GM12878 (cell line): ENCODE data around the gene SMU1. TPM values are rescaled to one million over a fixed set of nuclear protein-coding genes. Genes with fewer than 3 reads are reported as not detected.

Source experiments
- ATAC-seq: fragments of 200-7000 bp; cut with Tn5 transposase; 3 replicates; pipeline ENCODE4 v1.9.1; 2020; ENCODE audit warnings: mild to moderate bottlenecking, moderate library complexity
- BruUV-seq: library from RNA; stranded (reverse); fragments of 400-500 nt; replicated peaks from 2 replicates; lab custom pipeline; 2021; lab: Mats Ljungman, UMichigan
- CTCF ChIA-PET: fragments of 300-600 bp; sonication (Branson Sonifier 250); formaldehyde crosslinking; extraction: SDS; loops from one replicate; lab custom pipeline; 2021; ENCODE audit warnings: inconsistent platforms; lab: Yijun Ruan, JAX
- POLR2A ChIA-PET: fragments of 350-600 bp; formaldehyde crosslinking; extraction: SDS; loops from one replicate; lab custom pipeline; 2021; ENCODE audit warnings: inconsistent platforms; lab: Charles Lee
- RAD21 ChIA-PET: fragments of 300-600 bp; sonication (Branson Sonifier 250); formaldehyde crosslinking; loops from one replicate; lab custom pipeline; 2023; ENCODE audit warnings: antibody characterized with exemption; ENCODE audit not compliant: unreplicated experiment; lab: Charles Lee
- SMC1A ChIA-PET: fragments of 300-600 bp; sonication (Branson Sonifier 250); formaldehyde crosslinking; loops from one replicate; lab custom pipeline; 2023; ENCODE audit not compliant: unreplicated experiment, uncharacterized antibody; lab: Charles Lee
- DNase-seq: peaks from one replicate; pipeline ENCODE4 v3.0.0-alpha.2; 2011; ENCODE audit warnings: low read depth, low spot score
- FAIRE-seq: peaks from 3 replicates; lab custom pipeline; 2011; peaks lifted over from hg19 to GRCh38; lab: Jason Lieb, UNC
- H2AFZ ChIP-seq: 2 replicates; pipeline ENCODE4 v1.6.0; 2011; ENCODE audit warnings: low read depth, low read length, control low read depth; ENCODE audit not compliant: control insufficient read depth
- H3K27ac ChIP-seq: 2 replicates; pipeline ENCODE4 v1.5.1; 2011; ENCODE audit warnings: control low read depth; ENCODE audit not compliant: control insufficient read depth, insufficient read depth
- H3K27me3 ChIP-seq, 2 experiments: replicated peaks in 1 of 2; 2 replicates each; pipeline versions ENCODE4 v1.6.0 to v1.6.1; 2011; ENCODE audit warnings: low read length in 1 of 2; ENCODE audit not compliant: control insufficient read depth in 2 of 2, insufficient read depth in 2 of 2
- H3K36me3 ChIP-seq, 2 experiments: 2 replicates each; pipeline ENCODE4 v1.5.1; 2011; ENCODE audit warnings: low read length in 1 of 2; ENCODE audit not compliant: control insufficient read depth in 2 of 2, insufficient read depth in 2 of 2
- H3K4me1 ChIP-seq: 2 replicates; pipeline ENCODE4 v1.6.1; 2011; ENCODE audit warnings: mild to moderate bottlenecking, low read length, moderate library complexity, mixed read lengths; ENCODE audit not compliant: control insufficient read depth, insufficient read depth
- H3K4me2 ChIP-seq: 2 replicates; pipeline ENCODE4 v1.6.0; 2011; ENCODE audit warnings: control low read depth; ENCODE audit not compliant: control insufficient read depth, insufficient read depth
- H3K4me3 ChIP-seq: fragments of 200-600 bp; sonication (generic); 2 replicates; pipeline ENCODE4 v1.5.1; 2016
- H3K79me2 ChIP-seq: 2 replicates; pipeline ENCODE4 v1.6.0; 2011; ENCODE audit warnings: low read length; ENCODE audit not compliant: control insufficient read depth, insufficient read depth
- H3K9ac ChIP-seq: 2 replicates; pipeline ENCODE4 v1.8.0; 2011; ENCODE audit warnings: low read length, control low read depth, mixed read lengths; ENCODE audit not compliant: control insufficient read depth, insufficient read depth
- H3K9me3 ChIP-seq: replicated peaks from 3 replicates; pipeline ENCODE4 v1.5.1; 2011; ENCODE audit warnings: mild to moderate bottlenecking, low read length; ENCODE audit not compliant: control insufficient read depth, insufficient read depth
- H4K20me1 ChIP-seq: 2 replicates; pipeline ENCODE4 v1.6.0; 2011; ENCODE audit not compliant: control insufficient read depth, insufficient read depth
- BCL11A ChIP-seq: IDR thresholded peaks from 2 replicates; pipeline ENCODE4 v1.6.1; 2011; ENCODE audit warnings: low read depth, low read length
- CEBPB ChIP-seq, 2 experiments: fragments of 150-350 bp in 1 of 2; IDR thresholded peaks; 2 replicates each; pipeline ENCODE4 v1.6.1; 2012 to 2014; ENCODE audit warnings: low read depth in 2 of 2, low read length in 2 of 2, borderline replicate concordance in 1 of 2, inconsistent platforms in 1 of 2
- EGR1 ChIP-seq, 2 experiments: IDR thresholded peaks; 1 replicate in 1 of 2; 2 replicates in 1 of 2; pipeline ENCODE4 v1.6.1; 2011 to 2012; ENCODE audit warnings: low read depth in 2 of 2, low read length in 2 of 2, borderline replicate concordance in 1 of 2, mild to moderate bottlenecking in 1 of 2, moderate library complexity in 1 of 2
- EP300 ChIP-seq, 2 experiments: fragments of 150-350 bp in 1 of 2; IDR thresholded peaks; 2 replicates each; pipeline ENCODE4 v1.6.1; 2011 to 2012; ENCODE audit warnings: low read depth in 2 of 2, low read length in 2 of 2, borderline replicate concordance in 1 of 2, improper control_type of control experiment in 1 of 2, inconsistent platforms in 1 of 2; ENCODE audit not compliant: control insufficient read depth in 1 of 2
- FOXM1 ChIP-seq: IDR thresholded peaks from 2 replicates; pipeline ENCODE4 v1.6.1; 2012; ENCODE audit warnings: low read depth, mild to moderate bottlenecking, inconsistent platforms, low read length, moderate library complexity
- JUND ChIP-seq: IDR thresholded peaks from 2 replicates; pipeline ENCODE4 v1.6.1; 2012; ENCODE audit warnings: low read depth, mild to moderate bottlenecking, low read length, improper control_type of control experiment, moderate library complexity
- MTA3 ChIP-seq: IDR thresholded peaks from 2 replicates; pipeline ENCODE4 v1.6.1; 2012; ENCODE audit warnings: low read length, inconsistent platforms, borderline replicate concordance
- NR2F1 ChIP-seq: fragments of 450-650 bp; conservative IDR thresholded peaks from 2 replicates; pipeline ENCODE4 v1.6.1; 2017; ENCODE audit warnings: mild to moderate bottlenecking
- PAX5 ChIP-seq: IDR thresholded peaks from 2 replicates; pipeline ENCODE4 v1.6.1; 2011; ENCODE audit warnings: low read depth, low read length, borderline replicate concordance
- SIN3A ChIP-seq: IDR thresholded peaks from 2 replicates; pipeline ENCODE4 v1.6.1; 2012; ENCODE audit warnings: low read depth, low read length, improper control_type of control experiment
- SKIL ChIP-seq: fragments of 450-650 bp; IDR thresholded peaks from 2 replicates; pipeline ENCODE4 v1.6.1; 2017; ENCODE audit warnings: mild to moderate bottlenecking, low read depth, inconsistent platforms; ENCODE audit not compliant: poor library complexity, severe bottlenecking
- SRF ChIP-seq, 2 experiments: IDR thresholded peaks; 2 replicates each; pipeline ENCODE4 v1.6.1; 2011; ENCODE audit warnings: low read depth in 2 of 2, low read length in 2 of 2, mild to moderate bottlenecking in 1 of 2, moderate library complexity in 1 of 2
- SUZ12 ChIP-seq: fragments of 200-600 bp; sonication (generic); IDR thresholded peaks from one replicate; pipeline ENCODE4 v1.6.1; 2018; ENCODE audit warnings: antibody characterized with exemption, mild to moderate bottlenecking; ENCODE audit not compliant: unreplicated experiment
- ZNF207 ChIP-seq: fragments of 450-650 bp; IDR thresholded peaks from 2 replicates; pipeline ENCODE4 v1.6.1; 2014; ENCODE audit warnings: antibody characterized with exemption, mild to moderate bottlenecking, borderline replicate concordance
- WGBS: methylation state at CpG from one replicate; pipeline ENCODE4 v1.1.6; 2016; ENCODE audit warnings: low lambda C conversion rate; ENCODE audit not compliant: insufficient replicate concordance, insufficient coverage; ENCODE audit errors: missing lambda C conversion rate; 5-methylcytosine and 5-hydroxymethylcytosine counted together
- in situ Hi-C: fragments of 300-500 bp; cut with MboI; formaldehyde crosslinking; loops from 9 replicates; pipeline ENCODE4 v1.14.3; 2018; ENCODE audit warnings: mixed read lengths
- intact Hi-C: fragments of 100-400 bp; cut with micrococcal nuclease; formaldehyde crosslinking; loops from one replicate; pipeline ENCODE4 v1.14.2; 2022; ENCODE audit not compliant: unreplicated experiment
- polyA plus RNA-seq, 11 experiments: library from polyadenylated mRNA; depleted of rRNA in 4 of 11; unstranded in 6 of 11; stranded (reverse) in 5 of 11; fragments of >200 nt; fragmentation: Nextera tagmentation in 4 of 11; fragmentation: Illumina TruSeq in 1 of 11; extraction: Ambion mirVana in 4 of 11; extraction: Trizol in 1 of 11; gene quantifications; 1 replicate in 1 of 11; 2 replicates in 10 of 11; pipeline versions ENCODE4 v1.2.1 to v1.2.3, GENCODE V29; 2011 to 2016; ENCODE audit warnings: inconsistent platforms in 2 of 11, missing spikeins in 2 of 11, low read depth in 1 of 11
- total RNA-seq, 4 experiments: library from RNA; depleted of rRNA in 3 of 4; stranded (reverse); fragments of >200 nt in 3 of 4; fragmentation: Illumina TruSeq in 1 of 4; extraction: Trizol in 1 of 4; gene quantifications; 2 replicates each; pipeline versions ENCODE4 v1.2.1 to v1.2.3, GENCODE V29; 2013 to 2021
- TF ChIP-seq, protein P1 (sequence below): IDR thresholded peaks from 2 replicates; pipeline ENCODE4 v1.6.1; 2011; ENCODE audit warnings: low read depth, mild to moderate bottlenecking, low read length, moderate library complexity, borderline replicate concordance; ENCODE audit errors: extremely low read depth

SMU1 gene
- total and polyA plus RNA-seq, 10 of the 15 experiments (the other 5 are each of a cell fraction or from before 2014, with no cell fraction given): 18.5 to 34.6 (median 20.9) TPM

- ChIA-PET SMC1A (interaction anchor here (0.8 to 1.6 kb wide), 5 partner anchors 77 to 144 kb away, joined by 3 to 17 read pairs (median 3); no protein-coding TSS in a partner anchor), CTCF (interaction anchor here (1.0 to 6.8 kb wide), 7 partner anchors 37 to 145 kb away, joined by 3 to 142 read pairs (median 4); no protein-coding TSS in a partner anchor), RAD21 (interaction anchor here (0.8 to 3.0 kb wide), 8 partner anchors 27 to 205 kb away, joined by 3 to 20 read pairs (median 4); no protein-coding TSS in a partner anchor), POLR2A (interaction anchor here (0.6 to 1.2 kb wide), 2 partner anchors 41 to 58 kb away, joined by 3 to 6 read pairs; no protein-coding TSS in a partner anchor)
- in situ Hi-C loops (loop anchor here (5.0 kb wide), 1 partner anchor 140 kb away; no protein-coding TSS in a partner anchor), intact Hi-C loops (loop anchor here (5.0 kb wide), 1 partner anchor 35 kb away; no protein-coding TSS in a partner anchor)
- Histone ChIP-seq H3K36me3 (no peaks in the 10 kb centered on the region), H3K4me2 (no peak overlapping the region), H3K9ac (no peak overlapping the region), H3K4me1 (peaks cover 19% of the 10 kb centered on the region), H2AFZ (no peak overlapping the region), H4K20me1 (no peaks in the 10 kb centered on the region), H3K27me3 (no peaks in the 10 kb centered on the region), H3K79me2 (no peaks in the 10 kb centered on the region), H3K9me3 (no peaks in the 10 kb centered on the region), H3K27ac (no peak overlapping the region), H3K4me3 (no peak overlapping the region)
- ATAC-seq (no peak), DNase-seq (no peak), FAIRE-seq (no peak)
- TF ChIP-seq ZNF207: no peak
- no peak for TF ChIP-seq NR2F1
- no peak for TF ChIP-seq EGR1 (IDR thresholded peaks at IDR 0.05; ENCODE audit: borderline replicate concordance in 1 of 2, low read depth in 2 of 2, low read length in 2 of 2)
- no peak for TF ChIP-seq BCL11A
- no peak for TF ChIP-seq SUZ12
- no peak for TF ChIP-seq PAX5
- no peak for TF ChIP-seq SIN3A
- no peak for TF ChIP-seq EP300 (IDR thresholded peaks at IDR 0.05; ENCODE audit: borderline replicate concordance in 1 of 2, control insufficient read depth in 1 of 2, low read depth in 2 of 2, low read length in 2 of 2)
- no peak for TF ChIP-seq CEBPB (IDR thresholded peaks at IDR 0.05; ENCODE audit: borderline replicate concordance in 1 of 2, low read depth in 2 of 2, low read length in 2 of 2)
- TF ChIP-seq MTA3: no peak
- no peak for TF ChIP-seq FOXM1
- TF ChIP-seq SKIL: no peak
- TF ChIP-seq JUND: no peak
- TF ChIP-seq, protein P1, sequence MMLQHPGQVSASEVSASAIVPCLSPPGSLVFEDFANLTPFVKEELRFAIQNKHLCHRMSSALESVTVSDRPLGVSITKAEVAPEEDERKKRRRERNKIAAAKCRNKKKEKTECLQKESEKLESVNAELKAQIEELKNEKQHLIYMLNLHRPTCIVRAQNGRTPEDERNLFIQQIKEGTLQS: no peak
- no peak for TF ChIP-seq SRF (IDR thresholded peaks at IDR 0.05; ENCODE audit: low read depth in 2 of 2, low read length in 2 of 2)
- 91% methylated on average over 5 of the region's 5 CpGs for WGBS
- no TSS peak for BruUV-seq
Observed at GRCh38 chr9:33082128-33082527, 5.7 kb upstream of the SMU1 start.
